Thymus (tissue), 11 donors: ENCODE results near the gene TRPV3. TPM values are rescaled to one million over a fixed set of nuclear protein-coding genes. Genes with fewer than 3 reads are reported as not detected.
"Not testable (repeated sequence)": the region's sequence is repeated elsewhere in the genome, so short reads cannot be mapped to it uniquely, and the experiment has no call there.

Source experiments
- DNase-seq, 9 donors: peaks; one replicate each; pipeline ENCODE4 v3.0.0-alpha.2; 2013; ENCODE audit warnings: low spot score in 9 of 9, low read depth in 6 of 9, missing footprints in 1 of 9
- H3K27ac ChIP-seq, 2 donors: one replicate each; pipeline ENCODE4 v1.5.1; 2013; ENCODE audit warnings: control low read depth in 1 of 2, low read depth in 1 of 2, low read length in 1 of 2, mild to moderate bottlenecking in 1 of 2, moderate library complexity in 1 of 2
- H3K27me3 ChIP-seq, 2 donors: one replicate each; pipeline ENCODE4 v1.5.1; 2013; ENCODE audit warnings: low read length in 1 of 2; ENCODE audit not compliant: control insufficient read depth in 2 of 2, insufficient read depth in 1 of 2
- H3K36me3 ChIP-seq, 2 donors: one replicate each; pipeline ENCODE4 v1.5.1; 2013; ENCODE audit warnings: low read length in 1 of 2, mild to moderate bottlenecking in 1 of 2, moderate library complexity in 1 of 2; ENCODE audit not compliant: control insufficient read depth in 2 of 2, insufficient read depth in 2 of 2
- H3K4me1 ChIP-seq, 2 donors: one replicate each; pipeline ENCODE4 v1.5.1; 2013; ENCODE audit warnings: low read length in 2 of 2; ENCODE audit not compliant: control insufficient read depth in 2 of 2, insufficient read depth in 2 of 2
- H3K4me3 ChIP-seq, 2 donors: one replicate each; pipeline ENCODE4 v1.5.1; 2013; ENCODE audit warnings: low read length in 2 of 2, control low read depth in 1 of 2, mild to moderate bottlenecking in 1 of 2
- H3K9me3 ChIP-seq, 2 donors: one replicate each; pipeline ENCODE4 v1.5.1; 2013; ENCODE audit warnings: low read length in 1 of 2, mild to moderate bottlenecking in 1 of 2; ENCODE audit not compliant: control insufficient read depth in 2 of 2, insufficient read depth in 1 of 2
- WGBS: extraction: QIAGEN DNeasy Blood & Tissue Kit; methylation state at CpG from one replicate; pipeline ENCODE4 v1.1.7; 2013; 5-methylcytosine and 5-hydroxymethylcytosine counted together
- polyA plus RNA-seq: library from polyadenylated mRNA; stranded (reverse); fragments of 200-250 nt; gene quantifications from one replicate; pipeline ENCODE4 v1.2.3, GENCODE V29; 2013
- total RNA-seq: library from RNA; stranded (reverse); fragments of 120-200 nt; gene quantifications from one replicate; pipeline ENCODE4 v1.2.4, GENCODE V29; 2013
- donor health status: healthy.

The TRPV3 gene
- total and polyA plus RNA-seq, 2 donors = 0.38 to 0.98 TPM

DNA sequence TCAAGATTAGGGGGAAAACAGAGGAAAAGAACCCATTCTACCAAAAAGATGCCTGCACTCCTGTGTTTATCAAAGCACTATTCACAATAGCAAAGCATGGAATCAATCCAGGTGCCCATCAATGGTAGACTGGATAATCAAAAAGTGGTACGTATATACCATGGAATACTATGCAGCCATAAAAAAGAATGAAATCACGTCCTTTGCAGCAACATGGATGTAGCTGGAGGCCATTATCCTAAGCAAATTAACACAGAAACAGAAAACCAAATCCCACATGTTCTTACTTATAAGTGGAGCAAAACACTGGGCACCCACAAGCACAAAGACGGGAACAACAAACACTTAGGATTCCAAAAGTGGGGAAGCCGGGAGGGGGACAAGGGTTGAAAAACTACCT lies 21.1 kb upstream of the TRPV3 start:
- not testable (repeated sequence) for H3K4me1 ChIP-seq, DNase-seq, H3K4me3 ChIP-seq, H3K36me3 ChIP-seq, H3K27me3 ChIP-seq, H3K27ac ChIP-seq, H3K9me3 ChIP-seq
- 97% methylated on average over 4 of the region's 4 CpGs for WGBS

DNA sequence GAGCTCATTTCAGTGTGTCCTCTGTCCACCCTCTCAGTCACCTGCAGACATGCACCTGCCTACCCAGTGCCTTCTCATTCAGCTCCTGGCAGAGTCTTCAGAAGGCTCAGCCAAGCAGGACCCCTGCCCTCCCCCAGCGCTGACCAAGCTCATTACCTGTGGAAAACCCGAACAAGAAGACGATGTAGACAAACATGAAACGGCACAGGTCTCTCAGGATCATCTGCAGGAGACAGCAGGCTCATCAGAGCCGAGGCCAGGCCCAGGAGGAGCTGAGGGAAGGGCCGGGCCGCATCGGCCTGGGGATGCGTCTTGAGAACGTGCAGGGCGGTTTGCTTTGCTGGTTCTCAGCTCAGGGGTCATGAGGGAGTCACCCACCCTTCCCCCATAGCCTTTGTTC lies 19.4 kb upstream of the TRPV3 start:
- 94% methylated on average over 11 of the region's 11 CpGs for WGBS

DNA sequence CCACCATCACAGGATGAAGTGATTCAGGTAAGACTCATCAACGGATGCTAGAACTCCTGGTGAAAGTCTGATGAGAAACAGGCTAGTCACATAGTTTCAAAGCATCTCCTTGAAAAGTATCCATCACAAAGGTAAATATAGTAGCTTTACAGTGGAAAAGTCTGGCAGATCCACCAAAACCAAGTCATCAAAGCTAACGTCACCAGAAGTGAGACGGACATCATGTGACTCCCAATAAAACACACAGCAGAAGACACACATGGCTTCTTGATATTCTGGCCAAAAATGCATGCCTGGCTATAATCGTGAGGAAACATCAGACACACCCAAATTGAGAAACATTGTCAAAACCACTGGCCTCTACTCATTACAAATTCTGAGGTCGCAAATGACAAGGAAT lies 17.9 kb upstream of the TRPV3 start:
- Histone ChIP-seq H3K9me3 (no peaks in the 10 kb centered on the region), H3K4me3 (no peak overlapping the region), H3K4me1 (peaks cover 0 to 9% of the 10 kb centered on the region in 2 donors), H3K36me3 (peaks cover 2 to 6% of the 10 kb centered on the region in 2 donors), H3K27ac (no peak overlapping the region), H3K27me3 (no peaks in the 10 kb centered on the region)
- no peak for DNase-seq
- 92% methylated on average over 5 of the region's 5 CpGs for WGBS

More for the DNA sequence above, 19.4 kb upstream of the TRPV3 start:
- H3K4me1 ChIP-seq = peaks cover 0 to 9% of the 10 kb centered on the region in 2 donors
- H3K36me3 ChIP-seq = no peaks in the 10 kb centered on the region
- no peaks in the 10 kb centered on the region for H3K9me3 ChIP-seq
- H3K4me3 ChIP-seq = no peak overlapping the region
- no peak for DNase-seq
- no peak overlapping the region for H3K27ac ChIP-seq
- no peaks in the 10 kb centered on the region for H3K27me3 ChIP-seq

DNA sequence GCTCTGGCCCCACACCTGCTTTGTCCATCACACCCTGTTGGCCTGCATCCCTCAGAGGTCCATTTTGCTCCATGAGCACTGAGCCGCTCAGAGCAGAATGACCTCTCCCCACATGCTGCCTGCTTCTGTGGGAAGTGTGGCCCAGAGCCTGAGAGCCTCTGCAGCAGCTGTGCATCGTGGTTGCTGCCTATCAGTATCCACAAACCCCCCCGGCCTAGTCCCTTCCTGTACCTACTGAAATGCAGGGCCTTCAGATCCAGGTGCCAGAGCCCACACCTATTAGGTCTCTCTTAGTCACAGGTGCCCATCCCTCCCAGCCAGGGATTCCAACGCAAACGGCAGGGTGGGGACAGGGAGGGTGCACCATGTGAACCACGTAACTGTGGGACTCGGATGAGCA lies 16.6 kb upstream of the TRPV3 start:
- DNase-seq = no peak
- peaks cover 2 to 6% of the 10 kb centered on the region in 2 donors for H3K36me3 ChIP-seq
- 93% methylated on average over 7 of the region's 7 CpGs for WGBS

DNA sequence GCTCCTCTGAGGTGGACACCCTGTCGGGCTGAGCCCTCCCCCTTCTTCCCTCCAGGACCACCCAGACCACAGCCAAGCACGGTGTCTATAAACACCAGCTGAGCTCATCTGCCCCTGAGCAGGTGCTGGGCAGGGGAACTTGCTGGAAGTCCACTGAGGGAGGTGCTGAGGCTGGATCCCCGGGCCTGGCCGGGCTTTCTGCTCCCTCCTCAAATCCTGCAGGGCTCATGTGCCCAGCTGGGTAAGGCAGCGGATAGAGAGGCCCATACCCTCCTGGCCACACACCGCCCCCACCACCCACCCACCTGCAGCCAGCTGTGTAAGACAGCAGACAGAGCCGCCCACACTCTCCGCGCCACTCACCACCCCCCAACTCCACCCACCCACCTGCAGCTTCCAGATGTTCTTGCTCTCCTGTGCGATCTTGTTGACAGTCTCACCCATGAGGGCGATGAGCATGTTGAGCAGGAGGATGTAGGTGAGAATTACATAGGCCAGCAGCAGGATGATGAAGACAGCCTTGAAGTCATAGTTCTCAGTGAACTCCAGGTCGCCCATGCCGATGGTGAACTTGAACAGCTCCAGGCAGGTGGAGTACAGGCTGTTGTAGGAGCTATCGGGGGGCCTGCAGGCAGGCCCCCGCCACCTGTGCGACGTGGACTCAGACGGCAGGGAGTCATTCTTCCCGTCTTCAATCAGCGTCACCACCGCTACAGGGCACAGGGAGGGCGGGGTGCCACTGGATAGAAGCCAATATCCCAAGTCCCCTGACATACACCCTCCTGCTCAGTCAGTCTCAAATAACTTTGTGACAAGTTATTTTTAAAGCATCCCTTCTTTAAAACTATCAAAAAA lies 15.9 kb upstream of the TRPV3 start:
- H3K4me3 ChIP-seq = no peak overlapping the region
- H3K9me3 ChIP-seq = no peaks in the 10 kb centered on the region
- H3K27me3 ChIP-seq = no peaks in the 10 kb centered on the region
- H3K4me1 ChIP-seq = peaks cover 0 to 9% of the 10 kb centered on the region in 2 donors
- DNase-seq = peak in 8 of 9 donors; percentile 18 to 65 (median 33)
- peaks cover 2 to 6% of the 10 kb centered on the region in 2 donors for H3K36me3 ChIP-seq
- no peak overlapping the region for H3K27ac ChIP-seq
- 94% methylated on average over 22 of the region's 22 CpGs for WGBS

More for the DNA sequence above, 16.6 kb upstream of the TRPV3 start:
- Histone ChIP-seq H3K4me1 (peaks cover 0 to 9% of the 10 kb centered on the region in 2 donors), H3K4me3 (no peak overlapping the region), H3K27ac (no peak overlapping the region), H3K9me3 (no peaks in the 10 kb centered on the region), H3K27me3 (no peaks in the 10 kb centered on the region)

DNA sequence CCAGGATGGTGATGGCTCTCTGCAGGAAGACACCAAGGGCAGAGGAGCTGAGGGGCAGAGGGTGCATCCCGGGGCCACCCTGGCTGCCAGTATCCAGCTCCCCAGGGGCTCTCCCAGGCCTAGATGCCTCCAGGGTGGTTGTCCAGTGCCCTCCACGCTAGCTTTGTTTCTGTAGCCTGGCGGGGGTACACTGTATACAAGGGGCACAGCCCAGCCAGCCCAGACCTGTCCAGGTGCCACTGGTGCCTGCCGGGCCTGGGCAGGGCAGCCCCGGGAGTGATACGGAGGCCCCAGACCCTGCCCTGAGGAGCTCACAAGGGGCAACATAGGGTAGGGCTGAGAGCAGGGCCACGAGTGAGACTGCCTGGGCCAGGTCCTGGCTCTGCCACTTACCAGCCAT lies 14.6 kb upstream of the TRPV3 start:
- WGBS = 95% methylated on average over 7 of the region's 7 CpGs
- H3K4me1 ChIP-seq = peaks cover 0 to 9% of the 10 kb centered on the region in 2 donors
- H3K36me3 ChIP-seq = peaks cover 2 to 6% of the 10 kb centered on the region in 2 donors
- H3K4me3 ChIP-seq = no peak overlapping the region
- no peak overlapping the region for H3K27ac ChIP-seq
- DNase-seq = no peak
- no peaks in the 10 kb centered on the region for H3K9me3 ChIP-seq
- H3K27me3 ChIP-seq = no peaks in the 10 kb centered on the region

DNA sequence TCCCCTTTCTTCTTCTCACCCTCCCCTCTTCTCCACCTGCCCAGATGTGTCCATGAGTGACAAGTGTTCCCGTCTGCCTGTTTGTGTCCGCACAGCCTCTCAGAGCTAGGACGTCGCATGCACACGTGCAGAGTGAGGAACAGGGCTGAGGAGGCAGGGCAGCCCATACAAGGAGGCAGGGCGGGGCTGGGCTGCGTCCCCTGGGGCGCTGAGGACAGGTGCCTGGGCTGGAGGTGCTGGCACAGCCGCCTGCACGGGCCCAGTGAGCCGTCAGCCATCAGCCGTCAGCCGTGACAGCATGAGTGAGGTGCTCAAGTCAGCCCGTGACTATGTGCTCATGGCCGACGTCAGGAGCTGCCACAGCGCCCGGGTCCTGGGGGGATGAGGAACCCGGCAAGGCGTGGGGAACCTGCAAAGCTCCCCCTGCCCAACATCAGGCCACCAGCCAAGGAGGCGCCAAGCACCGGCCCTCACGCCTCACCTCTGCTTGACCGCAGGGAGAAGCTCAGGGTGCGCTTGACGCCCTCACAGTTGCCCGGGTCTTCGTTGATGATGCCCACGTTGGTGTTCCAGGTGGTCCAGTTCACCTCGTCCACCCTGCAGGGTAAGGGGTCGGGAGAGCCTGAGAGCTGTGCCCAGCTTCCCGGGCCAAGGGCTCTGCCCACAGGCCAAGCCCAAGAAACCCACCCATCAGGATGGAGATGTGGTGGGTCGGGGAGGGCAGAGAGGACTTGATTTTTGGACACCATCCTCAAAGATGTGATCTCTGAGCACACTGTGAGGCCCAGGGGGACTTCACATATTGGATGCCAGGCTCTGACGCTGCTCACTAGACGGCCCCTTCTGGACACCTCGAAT lies 13.7 kb upstream of the TRPV3 start:
- H3K27ac ChIP-seq = no peak overlapping the region
- no peak overlapping the region for H3K4me3 ChIP-seq
- H3K27me3 ChIP-seq = no peaks in the 10 kb centered on the region
- peaks cover 0 to 9% of the 10 kb centered on the region in 2 donors for H3K4me1 ChIP-seq
- 97% methylated on average over 36 of the region's 36 CpGs for WGBS
- H3K9me3 ChIP-seq = no peaks in the 10 kb centered on the region
- DNase-seq = no peak
- peaks cover 2 to 6% of the 10 kb centered on the region in 2 donors for H3K36me3 ChIP-seq

DNA sequence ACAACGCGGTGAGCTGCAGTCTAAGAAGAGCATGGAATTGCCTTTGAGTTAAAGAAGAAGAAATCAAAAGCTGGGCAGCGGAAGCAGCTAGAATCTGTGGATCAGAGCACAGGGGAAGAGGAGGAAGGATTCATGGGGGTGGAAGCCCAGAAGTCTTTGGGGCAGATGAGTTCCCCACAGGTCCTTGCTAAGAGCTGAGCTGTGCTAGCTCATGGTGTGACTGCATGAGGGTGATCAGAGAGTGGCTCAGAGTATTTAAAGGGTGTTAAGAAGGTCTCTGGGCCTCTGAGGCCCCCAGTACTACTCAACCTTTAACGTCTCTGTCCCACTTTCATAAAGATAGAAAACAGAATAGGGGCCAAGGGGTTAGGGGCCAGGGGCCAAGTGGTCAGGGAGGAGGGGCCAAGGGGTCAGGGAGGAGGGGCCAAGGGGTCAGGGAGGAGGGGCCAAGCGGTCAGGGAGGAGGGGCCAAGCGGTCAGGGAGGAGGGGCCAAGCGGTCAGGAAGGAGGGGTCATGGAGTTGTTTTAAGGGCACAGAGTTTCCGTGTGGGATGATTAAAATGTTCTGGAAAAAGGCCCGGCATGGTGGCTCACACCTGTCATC lies 12.0 kb upstream of the TRPV3 start:
- no peak overlapping the region for H3K4me3 ChIP-seq
- no peak overlapping the region for H3K27ac ChIP-seq
- DNase-seq = no peak
- H3K4me1 ChIP-seq = peaks cover 0 to 9% of the 10 kb centered on the region in 2 donors
- no peaks in the 10 kb centered on the region for H3K27me3 ChIP-seq
- peaks cover 2 to 6% of the 10 kb centered on the region in 2 donors for H3K36me3 ChIP-seq
- no peaks in the 10 kb centered on the region for H3K9me3 ChIP-seq
- WGBS = 95% methylated on average over 9 of the region's 9 CpGs
